Measurements from ENCODE around the gene FAR2.
A peak's percentile ranks its signal among the peaks of the same experiment; 100 is the strongest.

Gene FAR2

GRCh38 chr12:29159661-29160060, 10.6 kb downstream of the FAR2 start:
- H3K27ac ChIP-seq (ENCODE audit: low read length, poor library complexity, severe bottlenecking) = no peak overlapping the region
- no peak overlapping the region for H2BK120ac ChIP-seq (ENCODE audit: low read depth, low read length)
- H3K23ac ChIP-seq (ENCODE audit: low read length in 2 of 2) = no peak overlapping the region
- no peak overlapping the region for H3K14ac ChIP-seq (ENCODE audit: low read length in 2 of 2)
- H2BK12ac ChIP-seq (ENCODE audit: low read length in 2 of 2) = no peak overlapping the region
- peaks cover 7% of the 10 kb centered on the region for H3K4me1 ChIP-seq (ENCODE audit: control insufficient read depth, insufficient read depth, low read depth, low read length)
- H2BK5ac ChIP-seq (ENCODE audit: low read depth, low read length, poor library complexity, severe bottlenecking) = no peak overlapping the region
- no peak overlapping the region for H2AFZ ChIP-seq (ENCODE audit: low read depth, low read length)
- H3K18ac ChIP-seq (ENCODE audit: low read depth in 1 of 2, low read length in 2 of 2) = no peak overlapping the region
- peaks cover 7% of the 10 kb centered on the region for H3K79me1 ChIP-seq (replicated peaks; ENCODE audit: low read length, poor library complexity, severe bottlenecking)
- DNase-seq = peak; percentile 43
- no peak overlapping the region for H3K4me3 ChIP-seq (ENCODE audit: insufficient read depth in 1 of 2, low read depth in 1 of 2, low read length in 2 of 2)
- no peak overlapping the region for H4K8ac ChIP-seq (ENCODE audit: low read length)
- no peaks in the 10 kb centered on the region for H3K9me3 ChIP-seq (ENCODE audit: control insufficient read depth, low read length)
- H3K9ac ChIP-seq (ENCODE audit: low read length) = no peak overlapping the region
- no peak overlapping the region for H3K4me2 ChIP-seq (ENCODE audit: low read length, poor library complexity, severe bottlenecking)
- no peak overlapping the region for H2AK5ac ChIP-seq (ENCODE audit: low read length, severe bottlenecking)
- WGBS = 80% methylated on average over 1 of the region's 3 CpGs
- no peaks in the 10 kb centered on the region for H3K27me3 ChIP-seq (ENCODE audit: control insufficient read depth in 1 of 2, insufficient read depth in 1 of 2, low read length in 2 of 2)
- H4K91ac ChIP-seq (ENCODE audit: low read length) = no peak overlapping the region
- no peak overlapping the region for H3K4ac ChIP-seq (ENCODE audit: low read depth in 1 of 2, low read length in 2 of 2)
- no peak overlapping the region for H2BK15ac ChIP-seq (ENCODE audit: low read depth, poor library complexity, severe bottlenecking)
- H3K36me3 ChIP-seq (ENCODE audit: control insufficient read depth in 1 of 2, insufficient read depth in 2 of 2, low read depth in 1 of 2, low read length in 2 of 2) = no peaks in the 10 kb centered on the region

- no peak overlapping the region for H2AK5ac ChIP-seq (ENCODE audit: low read length, severe bottlenecking)
These were observed 11.2 kb downstream of the FAR2 start for GRCh38 chr12:29160230-29160629.

GRCh38 chr12:29163146-29163545, 14.1 kb downstream of the FAR2 start:
- peak overlapping the region in 1 of 2 experiments; percentile 51 for H2BK12ac ChIP-seq (ENCODE audit: low read length in 2 of 2)
- H3K4me3 ChIP-seq (ENCODE audit: insufficient read depth in 1 of 2, low read depth in 1 of 2, low read length in 2 of 2) = no peak overlapping the region
- 90% methylated on average over 3 of the region's 4 CpGs for WGBS
- peaks cover 10% of the 10 kb centered on the region for H3K79me1 ChIP-seq (replicated peaks; ENCODE audit: low read length, poor library complexity, severe bottlenecking)
- no peak overlapping the region for H3K27ac ChIP-seq (ENCODE audit: low read length, poor library complexity, severe bottlenecking)
- H3K23ac ChIP-seq (ENCODE audit: low read length in 2 of 2) = no peak overlapping the region
- no peaks in the 10 kb centered on the region for H3K36me3 ChIP-seq (ENCODE audit: control insufficient read depth in 1 of 2, insufficient read depth in 2 of 2, low read depth in 1 of 2, low read length in 2 of 2)
- H2BK120ac ChIP-seq (ENCODE audit: low read depth, low read length) = no peak overlapping the region
- H2BK15ac ChIP-seq (ENCODE audit: low read depth, poor library complexity, severe bottlenecking) = no peak overlapping the region
- no peak overlapping the region for H3K14ac ChIP-seq (ENCODE audit: low read length in 2 of 2)
- no peak overlapping the region for H2AFZ ChIP-seq (ENCODE audit: low read depth, low read length)
- H3K9ac ChIP-seq (ENCODE audit: low read length) = no peak overlapping the region
- no peak overlapping the region for H4K91ac ChIP-seq (ENCODE audit: low read length)
- H3K9me3 ChIP-seq (ENCODE audit: control insufficient read depth, low read length) = no peaks in the 10 kb centered on the region
- H3K18ac ChIP-seq (ENCODE audit: low read depth in 1 of 2, low read length in 2 of 2) = peak overlapping the region in 1 of 2 experiments; percentile 60
- H2AK5ac ChIP-seq (ENCODE audit: low read length, severe bottlenecking) = no peak overlapping the region
- H3K27me3 ChIP-seq (ENCODE audit: control insufficient read depth in 1 of 2, insufficient read depth in 1 of 2, low read length in 2 of 2) = no peaks in the 10 kb centered on the region
- H4K8ac ChIP-seq (ENCODE audit: low read length) = no peak overlapping the region
- H3K4me2 ChIP-seq (ENCODE audit: low read length, poor library complexity, severe bottlenecking) = no peak overlapping the region
- H3K4me1 ChIP-seq (ENCODE audit: control insufficient read depth, insufficient read depth, low read depth, low read length) = peaks cover 3% of the 10 kb centered on the region
- H3K4ac ChIP-seq (ENCODE audit: low read depth in 1 of 2, low read length in 2 of 2) = no peak overlapping the region
- no peak overlapping the region for H2BK5ac ChIP-seq (ENCODE audit: low read depth, low read length, poor library complexity, severe bottlenecking)
- DNase-seq = no peak

More at GRCh38 chr12:29160230-29160629, 11.2 kb downstream of the FAR2 start:
- Histone ChIP-seq H3K4ac (ENCODE audit: low read depth in 1 of 2, low read length in 2 of 2) (no peak overlapping the region), H2AFZ (ENCODE audit: low read depth, low read length) (no peak overlapping the region), H3K4me1 (ENCODE audit: control insufficient read depth, insufficient read depth, low read depth, low read length) (peaks cover 4% of the 10 kb centered on the region), H3K9ac (ENCODE audit: low read length) (no peak overlapping the region), H3K27me3 (ENCODE audit: control insufficient read depth in 1 of 2, insufficient read depth in 1 of 2, low read length in 2 of 2) (no peaks in the 10 kb centered on the region), H3K79me1 (replicated peaks; ENCODE audit: low read length, poor library complexity, severe bottlenecking) (peaks cover 7% of the 10 kb centered on the region), H4K91ac (ENCODE audit: low read length) (no peak overlapping the region), H4K8ac (ENCODE audit: low read length) (no peak overlapping the region), H3K9me3 (ENCODE audit: control insufficient read depth, low read length) (no peaks in the 10 kb centered on the region), H3K4me2 (ENCODE audit: low read length, poor library complexity, severe bottlenecking) (no peak overlapping the region), H2BK15ac (ENCODE audit: low read depth, poor library complexity, severe bottlenecking) (no peak overlapping the region), H3K36me3 (ENCODE audit: control insufficient read depth in 1 of 2, insufficient read depth in 2 of 2, low read depth in 1 of 2, low read length in 2 of 2) (no peaks in the 10 kb centered on the region), H3K14ac (ENCODE audit: low read length in 2 of 2) (no peak overlapping the region), H2BK12ac (ENCODE audit: low read length in 2 of 2) (peak overlapping the region in 1 of 2 experiments; percentile 37), H2BK5ac (ENCODE audit: low read depth, low read length, poor library complexity, severe bottlenecking) (no peak overlapping the region), H3K4me3 (ENCODE audit: insufficient read depth in 1 of 2, low read depth in 1 of 2, low read length in 2 of 2) (no peak overlapping the region), H3K27ac (ENCODE audit: low read length, poor library complexity, severe bottlenecking) (no peak overlapping the region), H3K18ac (ENCODE audit: low read depth in 1 of 2, low read length in 2 of 2) (peak overlapping the region in 1 of 2 experiments; percentile 28), H2BK120ac (ENCODE audit: low read depth, low read length) (no peak overlapping the region), H3K23ac (ENCODE audit: low read length in 2 of 2) (no peak overlapping the region)
- 100% methylated on average over 2 of the region's 3 CpGs for WGBS
- no peak for DNase-seq

GRCh38 chr12:29164477-29165393, 15.7 kb downstream of the FAR2 start:
- Histone ChIP-seq H2BK12ac (ENCODE audit: low read length in 2 of 2) (peak overlapping the region; percentile 49 to 94), H3K9ac (ENCODE audit: low read length) (peak overlapping the region; percentile 69), H3K4ac (ENCODE audit: low read depth in 1 of 2, low read length in 2 of 2) (peak overlapping the region; percentile 55 to 82), H2BK120ac (ENCODE audit: low read depth, low read length) (peak overlapping the region; percentile 87), H3K14ac (ENCODE audit: low read length in 2 of 2) (peak overlapping the region in 1 of 2 experiments; percentile 22), H2BK5ac (ENCODE audit: low read depth, low read length, poor library complexity, severe bottlenecking) (no peak overlapping the region), H3K79me1 (replicated peaks; ENCODE audit: low read length, poor library complexity, severe bottlenecking) (peaks cover 8% of the 10 kb centered on the region), H3K27me3 (ENCODE audit: control insufficient read depth in 1 of 2, insufficient read depth in 1 of 2, low read length in 2 of 2) (no peaks in the 10 kb centered on the region), H3K23ac (ENCODE audit: low read length in 2 of 2) (no peak overlapping the region), H4K8ac (ENCODE audit: low read length) (peak overlapping the region; percentile 93), H3K9me3 (ENCODE audit: control insufficient read depth, low read length) (no peaks in the 10 kb centered on the region), H2AFZ (ENCODE audit: low read depth, low read length) (no peak overlapping the region), H4K91ac (ENCODE audit: low read length) (peak overlapping the region; percentile 91), H2AK5ac (ENCODE audit: low read length, severe bottlenecking) (peak overlapping the region; percentile 21), H3K4me2 (ENCODE audit: low read length, poor library complexity, severe bottlenecking) (no peak overlapping the region), H3K4me3 (ENCODE audit: insufficient read depth in 1 of 2, low read depth in 1 of 2, low read length in 2 of 2) (no peak overlapping the region), H3K4me1 (ENCODE audit: control insufficient read depth, insufficient read depth, low read depth, low read length) (peaks cover 3% of the 10 kb centered on the region), H3K27ac (ENCODE audit: low read length, poor library complexity, severe bottlenecking) (no peak overlapping the region), H2BK15ac (ENCODE audit: low read depth, poor library complexity, severe bottlenecking) (peak overlapping the region; percentile 30), H3K18ac (ENCODE audit: low read depth in 1 of 2, low read length in 2 of 2) (peak overlapping the region; percentile 92 to 98), H3K36me3 (ENCODE audit: control insufficient read depth in 1 of 2, insufficient read depth in 2 of 2, low read depth in 1 of 2, low read length in 2 of 2) (no peaks in the 10 kb centered on the region)
- 18% methylated on average over 6 of the region's 7 CpGs for WGBS
- peak; percentile 94 for DNase-seq

Measured in mesenchymal stem cell (in vitro differentiated cells and primary cell).